Mesothelial cell of epicardium (in vitro differentiated cells): Measurements from ENCODE around the gene NFATC1. TPM values are rescaled to one million over a fixed set of nuclear protein-coding genes. Genes with fewer than 3 reads are reported as not detected.

Experiments
- DNase-seq, 2 experiments: peaks; one replicate each; pipeline ENCODE4 v3.0.0; 2021; ENCODE audit warnings: low spot score in 2 of 2; ENCODE audit not compliant: unreplicated experiment in 2 of 2
- H3K27ac Mint-ChIP-seq: 2 replicates; pipeline ENCODE4 v1.8.0; 2021; ENCODE audit warnings: mixed read lengths
- H3K27me3 Mint-ChIP-seq: 2 replicates; pipeline ENCODE4 v1.8.0; 2021; ENCODE audit warnings: low read depth, mixed read lengths
- H3K36me3 Mint-ChIP-seq: 2 replicates; pipeline ENCODE4 v1.8.0; 2021; ENCODE audit warnings: mixed read lengths
- H3K4me1 Mint-ChIP-seq: 2 replicates; pipeline ENCODE4 v1.8.0; 2021; ENCODE audit warnings: mixed read lengths
- H3K4me3 Mint-ChIP-seq: 2 replicates; pipeline ENCODE4 v1.8.0; 2021; ENCODE audit warnings: mild to moderate bottlenecking, moderate library complexity, mixed read lengths
- H3K9me3 Mint-ChIP-seq: 2 replicates; pipeline ENCODE4 v1.8.0; 2021; ENCODE audit warnings: mixed read lengths
- total RNA-seq: library from RNA; stranded (reverse); gene quantifications from 3 replicates; pipeline ENCODE4 v1.2.1, GENCODE V29; 2021
- TF ChIP-seq, protein P1 (sequence below): fragments of 200-600 bp; sonication (generic); IDR thresholded peaks from one replicate; pipeline ENCODE4 v1.5.0; 2021; ENCODE audit warnings: antibody characterized with exemption; ENCODE audit not compliant: unreplicated experiment

NFATC1 gene
- total RNA-seq, 1 donor from 2014 or later: 13.4 TPM

DNA sequence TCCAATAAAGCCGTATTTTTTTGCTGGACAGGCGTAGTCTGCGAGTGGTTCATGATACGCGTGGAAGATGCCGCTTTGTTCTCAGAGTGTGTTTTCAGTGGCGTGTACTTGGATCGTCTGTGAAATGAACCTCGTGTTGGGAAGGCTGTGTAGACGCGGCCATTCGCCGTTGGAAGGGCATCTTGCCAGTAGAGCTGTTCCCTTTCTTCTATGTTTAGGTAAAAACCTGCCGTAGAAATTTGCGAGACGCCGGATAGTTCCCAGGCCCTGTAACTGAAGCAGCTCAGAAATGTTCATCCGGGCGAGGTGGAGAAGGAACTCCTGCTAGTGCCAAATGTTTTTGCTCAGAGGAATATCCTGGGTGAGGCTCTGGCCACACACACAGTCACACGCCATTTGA is 133.6 kb downstream of the NFATC1 start:
- H3K4me1 Mint-ChIP-seq: no peaks in the 10 kb centered on the region
- no peak overlapping the region for H3K27ac Mint-ChIP-seq
- no peaks in the 10 kb centered on the region for H3K9me3 Mint-ChIP-seq
- no peaks in the 10 kb centered on the region for H3K36me3 Mint-ChIP-seq
- DNase-seq: no peak
- no peak overlapping the region for H3K4me3 Mint-ChIP-seq
- peaks cover 41% of the 10 kb centered on the region for H3K27me3 Mint-ChIP-seq
- TF ChIP-seq, protein P1, sequence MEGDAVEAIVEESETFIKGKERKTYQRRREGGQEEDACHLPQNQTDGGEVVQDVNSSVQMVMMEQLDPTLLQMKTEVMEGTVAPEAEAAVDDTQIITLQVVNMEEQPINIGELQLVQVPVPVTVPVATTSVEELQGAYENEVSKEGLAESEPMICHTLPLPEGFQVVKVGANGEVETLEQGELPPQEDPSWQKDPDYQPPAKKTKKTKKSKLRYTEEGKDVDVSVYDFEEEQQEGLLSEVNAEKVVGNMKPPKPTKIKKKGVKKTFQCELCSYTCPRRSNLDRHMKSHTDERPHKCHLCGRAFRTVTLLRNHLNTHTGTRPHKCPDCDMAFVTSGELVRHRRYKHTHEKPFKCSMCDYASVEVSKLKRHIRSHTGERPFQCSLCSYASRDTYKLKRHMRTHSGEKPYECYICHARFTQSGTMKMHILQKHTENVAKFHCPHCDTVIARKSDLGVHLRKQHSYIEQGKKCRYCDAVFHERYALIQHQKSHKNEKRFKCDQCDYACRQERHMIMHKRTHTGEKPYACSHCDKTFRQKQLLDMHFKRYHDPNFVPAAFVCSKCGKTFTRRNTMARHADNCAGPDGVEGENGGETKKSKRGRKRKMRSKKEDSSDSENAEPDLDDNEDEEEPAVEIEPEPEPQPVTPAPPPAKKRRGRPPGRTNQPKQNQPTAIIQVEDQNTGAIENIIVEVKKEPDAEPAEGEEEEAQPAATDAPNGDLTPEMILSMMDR: no peak

DNA sequence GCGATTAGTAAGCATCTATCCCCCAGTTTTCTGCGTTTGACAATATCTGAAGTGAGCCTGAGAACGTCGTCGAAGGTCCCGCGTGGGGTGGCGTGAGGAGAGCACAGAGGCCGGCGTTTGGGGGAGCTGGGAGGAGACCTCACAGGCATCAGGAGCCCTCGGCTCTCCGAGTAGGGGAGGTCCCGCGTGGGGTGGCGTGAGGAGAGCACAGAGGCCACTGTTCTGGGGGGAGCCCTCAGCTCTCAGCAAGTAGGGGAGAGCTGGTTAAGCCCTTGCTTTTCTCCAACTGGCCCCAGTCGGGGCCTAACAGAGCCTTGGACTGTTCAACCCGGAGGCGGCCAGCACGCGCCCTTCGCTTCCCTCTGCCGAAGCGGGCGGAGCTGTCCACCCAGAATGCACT is 134.3 kb downstream of the NFATC1 start:
- Mint-ChIP-seq H3K36me3 (no peaks in the 10 kb centered on the region), H3K9me3 (no peaks in the 10 kb centered on the region), H3K27me3 (peaks cover 46% of the 10 kb centered on the region), H3K4me1 (no peaks in the 10 kb centered on the region), H3K4me3 (no peak overlapping the region), H3K27ac (no peak overlapping the region)
- TF ChIP-seq, protein P1: no peak
- DNase-seq: no peak

DNA sequence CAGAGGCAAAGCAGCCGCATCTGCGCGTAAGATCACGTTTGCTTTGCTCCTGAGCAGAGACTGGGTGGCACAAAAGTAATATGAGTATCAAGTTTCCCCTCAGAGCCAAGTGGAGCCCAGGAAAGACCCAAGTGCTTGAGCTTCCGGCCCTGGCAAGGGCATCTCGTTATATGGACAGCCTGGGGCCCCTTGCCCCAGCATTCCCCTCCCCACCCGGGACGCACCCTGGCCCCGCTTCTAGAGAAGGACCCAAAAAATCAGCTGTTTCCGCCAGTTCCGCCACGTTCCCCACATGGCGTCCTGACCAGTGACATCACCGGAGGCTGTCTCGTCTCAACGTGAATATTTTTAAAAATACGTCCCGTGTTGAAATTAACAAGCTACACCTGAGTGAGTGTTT is 135.1 kb downstream of the NFATC1 start:
- H3K27me3 Mint-ChIP-seq: peaks cover 53% of the 10 kb centered on the region
- TF ChIP-seq, protein P1: no peak
- no peak overlapping the region for H3K4me3 Mint-ChIP-seq
- H3K9me3 Mint-ChIP-seq: no peaks in the 10 kb centered on the region
- no peak for DNase-seq
- no peak overlapping the region for H3K27ac Mint-ChIP-seq
- H3K4me1 Mint-ChIP-seq: no peaks in the 10 kb centered on the region
- no peaks in the 10 kb centered on the region for H3K36me3 Mint-ChIP-seq

DNA sequence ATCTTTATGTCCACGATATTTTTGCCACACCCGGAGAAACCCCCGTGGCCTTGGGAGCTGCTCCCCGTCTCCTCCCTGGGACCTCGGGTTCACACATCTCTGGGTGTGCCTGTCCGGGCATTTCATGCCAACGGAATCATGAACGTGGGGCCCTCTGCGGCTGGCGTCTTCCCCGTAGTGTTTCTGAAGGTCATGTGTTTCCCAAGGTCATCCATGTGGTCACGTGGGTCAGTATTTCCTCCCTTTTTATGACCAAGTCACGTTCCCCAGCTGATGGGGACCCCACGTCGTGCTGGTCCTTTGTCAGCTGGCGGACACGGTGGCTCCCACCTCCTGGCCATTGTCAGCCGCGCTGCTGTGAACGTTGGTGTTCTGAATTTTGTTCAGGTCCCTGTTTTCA is 135.7 kb downstream of the NFATC1 start:
- Mint-ChIP-seq H3K36me3 (no peaks in the 10 kb centered on the region), H3K4me3 (no peak overlapping the region), H3K27me3 (peaks cover 56% of the 10 kb centered on the region), H3K4me1 (no peaks in the 10 kb centered on the region), H3K9me3 (no peaks in the 10 kb centered on the region), H3K27ac (no peak overlapping the region)
- TF ChIP-seq, protein P1: no peak
- no peak for DNase-seq

DNA sequence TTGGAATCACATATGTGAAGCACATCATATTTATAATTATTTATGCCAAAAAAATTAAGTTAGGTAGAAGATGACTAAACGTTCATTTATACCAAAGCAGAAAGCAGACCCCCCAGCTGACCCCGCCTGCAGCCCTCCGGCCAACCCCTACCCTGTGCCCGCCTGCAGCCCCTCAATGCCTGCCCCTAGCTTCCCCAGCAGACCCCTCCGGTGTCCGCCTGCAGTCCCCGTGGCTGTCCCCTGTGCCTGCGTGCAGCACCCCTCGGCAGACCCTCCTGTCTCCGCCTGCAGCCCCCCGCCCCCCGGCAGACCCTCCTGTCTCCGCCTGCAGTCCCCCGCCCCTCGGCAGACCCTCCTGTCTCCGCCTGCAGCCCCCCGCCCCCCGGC is 136.2 kb downstream of the NFATC1 start:
- Mint-ChIP-seq H3K4me3 (no peak overlapping the region), H3K4me1 (no peaks in the 10 kb centered on the region), H3K27ac (no peak overlapping the region), H3K9me3 (no peaks in the 10 kb centered on the region), H3K36me3 (no peaks in the 10 kb centered on the region), H3K27me3 (peaks cover 56% of the 10 kb centered on the region)
- peak in 1 of 2 experiments; percentile 16 for DNase-seq
- TF ChIP-seq, protein P1: no peak
